ENCODE data around the gene P2RX6. TPM values are rescaled to one million over a fixed set of nuclear protein-coding genes. Genes with fewer than 3 reads are reported as not detected.
A peak's percentile ranks its signal among the peaks of the same experiment; 100 is the strongest.
"Not testable (repeated sequence)": the region's sequence is repeated elsewhere in the genome, so short reads cannot be mapped to it uniquely, and the experiment has no call there.

The P2RX6 gene
- total RNA-seq, 1 donor from 2014 or later = 2.8 TPM

DNA sequence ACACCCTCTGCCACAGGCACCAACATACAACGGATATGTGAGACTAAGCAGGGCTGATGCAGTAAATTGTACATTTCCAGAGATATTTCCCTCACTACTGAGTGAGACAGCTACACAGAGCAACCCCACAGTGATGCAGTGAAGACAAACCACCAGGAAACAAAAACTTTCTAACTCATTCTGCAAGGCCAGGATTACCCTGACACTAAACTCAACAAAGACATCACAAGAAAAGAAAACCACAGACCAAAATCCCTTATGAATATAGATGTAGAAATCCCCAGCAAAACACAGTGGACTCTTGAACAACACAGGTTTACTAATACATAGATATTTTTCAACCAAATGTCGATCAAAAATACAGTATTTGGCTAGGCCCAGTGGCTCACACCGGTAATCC is 18.9 kb downstream of the P2RX6 start:
- Mint-ChIP-seq H3K4me1 (ENCODE audit: unreplicated experiment) (peaks cover 11% of the 10 kb centered on the region), H3K9me3 (no peaks in the 10 kb centered on the region), H3K27ac (peak overlapping the region; percentile 13), H3K27me3 (peaks cover 8% of the 10 kb centered on the region), H3K36me3 (no peaks in the 10 kb centered on the region), H3K4me3 (no peak overlapping the region)
- DNase-seq (ENCODE audit: extremely low spot score, unreplicated experiment) = no peak
- TF ChIP-seq CTCF (conservative IDR thresholded peaks at IDR 0.05) = no peak

- Mint-ChIP-seq H3K9me3 (no peaks in the 10 kb centered on the region), H3K4me3 (no peak overlapping the region), H3K27ac (no peak overlapping the region), H3K27me3 (peaks cover 8% of the 10 kb centered on the region), H3K36me3 (no peaks in the 10 kb centered on the region), H3K4me1 (ENCODE audit: unreplicated experiment) (peaks cover 4% of the 10 kb centered on the region)
- no peak for DNase-seq (ENCODE audit: extremely low spot score, unreplicated experiment)
- no peak for TF ChIP-seq CTCF (conservative IDR thresholded peaks at IDR 0.05)
Measured at GRCh38 chr22:21034989-21035388, 20.0 kb downstream of the P2RX6 start.

GRCh38 chr22:21038405-21038804 is 23.4 kb downstream of the P2RX6 start:
- no peak for TF ChIP-seq CTCF (conservative IDR thresholded peaks at IDR 0.05)
- Mint-ChIP-seq H3K9me3 (no peaks in the 10 kb centered on the region), H3K27ac (no peak overlapping the region), H3K36me3 (no peaks in the 10 kb centered on the region), H3K4me3 (no peak overlapping the region), H3K4me1 (ENCODE audit: unreplicated experiment) (peaks cover 8% of the 10 kb centered on the region), H3K27me3 (no peaks in the 10 kb centered on the region)
- DNase-seq (ENCODE audit: extremely low spot score, unreplicated experiment) = no peak

GRCh38 chr22:21039158-21039557 is 24.2 kb downstream of the P2RX6 start:
- not testable (repeated sequence) for H3K36me3 Mint-ChIP-seq, H3K27me3 Mint-ChIP-seq, H3K9me3 Mint-ChIP-seq

GRCh38 chr22:21041937-21042336 is 27.0 kb downstream of the P2RX6 start:
- no peaks in the 10 kb centered on the region for H3K27me3 Mint-ChIP-seq
- no peaks in the 10 kb centered on the region for H3K36me3 Mint-ChIP-seq
- TF ChIP-seq CTCF (conservative IDR thresholded peaks at IDR 0.05) = no peak
- H3K4me3 Mint-ChIP-seq = no peak overlapping the region
- peaks cover 20% of the 10 kb centered on the region for H3K4me1 Mint-ChIP-seq (ENCODE audit: unreplicated experiment)
- H3K9me3 Mint-ChIP-seq = no peaks in the 10 kb centered on the region
- no peak for DNase-seq (ENCODE audit: extremely low spot score, unreplicated experiment)
- H3K27ac Mint-ChIP-seq = no peak overlapping the region

More at GRCh38 chr22:21039158-21039557, 24.2 kb downstream of the P2RX6 start:
- H3K27ac Mint-ChIP-seq; H3K4me3 Mint-ChIP-seq; DNase-seq (ENCODE audit: extremely low spot score, unreplicated experiment): not testable (repeated sequence)
- peaks cover 11% of the 10 kb centered on the region for H3K4me1 Mint-ChIP-seq (ENCODE audit: unreplicated experiment)

- Mint-ChIP-seq H3K36me3 (no peaks in the 10 kb centered on the region), H3K4me1 (ENCODE audit: unreplicated experiment) (peaks cover 20% of the 10 kb centered on the region), H3K9me3 (no peaks in the 10 kb centered on the region), H3K27ac (no peak overlapping the region), H3K4me3 (peak overlapping the region; percentile 30), H3K27me3 (no peaks in the 10 kb centered on the region)
- no peak for TF ChIP-seq CTCF (conservative IDR thresholded peaks at IDR 0.05)
- DNase-seq (ENCODE audit: extremely low spot score, unreplicated experiment) = no peak
Measured at GRCh38 chr22:21042978-21043859, 28.3 kb downstream of the P2RX6 start.

Data from type B pancreatic cell (in vitro differentiated cells).